HG02943 (cell line): ENCODE results near the gene NPR2.

ENCODE experiments used
- ATAC-seq: cut with Tn5 transposase; IDR thresholded peaks from one replicate; pipeline ENCODE4 v1.9.1; 2021; ENCODE audit warnings: mild to moderate bottlenecking, low read depth, moderate library complexity; ENCODE audit not compliant: unreplicated experiment

Gene NPR2

DNA sequence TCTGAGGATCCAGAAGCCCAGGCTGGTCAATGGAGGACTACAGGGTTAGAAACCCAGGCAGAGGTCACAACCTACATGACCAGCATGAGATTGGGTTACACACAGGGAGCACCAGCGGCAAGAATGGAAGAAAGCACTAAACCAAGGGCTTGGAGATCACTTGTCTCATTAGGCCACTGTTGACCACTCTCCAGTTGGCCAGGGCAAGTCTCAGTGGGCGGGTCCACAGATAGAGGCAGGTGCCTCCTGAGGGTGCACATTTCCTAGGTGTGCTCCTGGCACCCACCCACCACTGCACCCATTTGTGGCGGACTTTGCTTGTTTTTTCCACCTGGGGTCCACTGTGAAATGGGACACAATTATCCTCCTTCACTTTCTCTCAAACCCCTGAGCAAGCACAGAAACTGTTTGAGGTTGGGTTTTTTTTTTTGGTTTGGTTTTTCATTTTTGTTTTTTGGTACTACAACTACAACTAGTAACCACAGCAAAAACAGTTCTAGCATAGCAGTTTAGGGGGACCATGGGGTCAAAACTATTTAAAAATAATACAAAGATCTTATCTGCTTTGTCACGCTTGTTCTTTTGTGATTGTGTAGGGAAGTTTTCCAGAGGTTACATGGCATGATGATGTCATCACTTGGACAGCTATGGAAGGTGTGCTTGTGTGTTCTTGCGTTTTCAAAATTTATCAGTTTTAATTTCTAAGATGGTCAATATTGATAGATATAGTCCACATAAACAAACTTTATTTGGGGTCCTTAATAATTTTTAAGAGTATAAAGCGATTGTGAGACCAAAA, 6.1 kb downstream of the NPR2 start:
- no peak for ATAC-seq

- no peak for ATAC-seq
Observed at GRCh38 chr9:35798658-35799374, 7.4 kb downstream of the NPR2 start.

DNA sequence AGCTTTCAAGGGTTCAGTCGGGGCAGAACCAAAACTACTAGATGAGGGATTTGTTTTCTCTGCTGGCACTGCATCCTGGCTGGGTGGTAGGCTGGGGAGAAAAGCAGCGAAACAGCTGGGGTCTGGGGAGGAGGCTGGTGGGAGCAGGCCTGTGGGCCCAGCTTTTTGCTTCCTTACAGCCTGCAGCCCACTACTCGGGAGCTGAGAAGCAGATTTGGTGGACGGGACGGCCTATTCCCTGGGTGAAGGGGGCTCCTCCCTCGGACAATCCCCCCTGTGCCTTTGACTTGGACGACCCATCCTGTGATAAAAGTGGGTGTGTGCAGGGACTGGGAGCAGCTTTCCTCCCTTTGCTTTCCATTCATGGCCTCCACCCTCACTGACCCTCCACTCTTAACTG, 9.1 kb downstream of the NPR2 start:
- no peak for ATAC-seq

DNA sequence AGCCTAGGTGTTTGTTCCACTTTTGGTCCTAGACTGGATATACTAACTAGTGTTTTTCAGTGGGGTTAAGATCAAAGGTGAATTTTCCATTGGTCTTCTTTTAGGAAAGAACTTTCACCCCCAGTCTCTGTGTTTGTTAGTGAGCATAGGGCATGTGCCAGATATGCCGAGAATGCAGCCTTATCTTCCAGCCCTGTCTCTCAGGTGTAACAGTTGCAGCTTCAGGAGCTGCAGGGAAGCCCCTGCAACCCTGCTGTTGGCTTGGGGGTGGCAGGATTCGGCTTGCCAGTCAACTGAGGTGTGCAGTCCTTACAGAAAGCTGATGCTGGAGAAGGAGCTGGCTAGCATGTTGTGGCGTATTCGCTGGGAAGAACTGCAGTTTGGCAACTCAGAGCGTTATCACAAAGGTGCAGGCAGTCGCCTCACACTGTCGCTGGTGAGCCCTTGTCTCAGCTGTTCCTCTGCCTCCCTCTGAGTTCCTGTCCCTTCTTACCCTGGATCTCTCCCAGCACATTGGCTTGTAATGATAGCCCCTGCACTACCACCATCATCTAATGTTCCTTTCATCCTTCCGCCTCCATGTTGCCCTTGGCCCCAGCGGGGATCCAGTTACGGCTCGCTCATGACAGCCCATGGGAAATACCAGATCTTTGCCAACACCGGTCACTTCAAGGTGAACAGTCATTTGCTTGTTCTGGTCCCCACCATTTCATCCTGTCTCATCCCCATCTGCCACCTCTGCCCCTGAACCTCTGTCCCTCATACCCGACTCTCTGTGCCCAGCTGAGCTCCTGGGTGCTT, 10.1 kb downstream of the NPR2 start:
- ATAC-seq: no peak

DNA sequence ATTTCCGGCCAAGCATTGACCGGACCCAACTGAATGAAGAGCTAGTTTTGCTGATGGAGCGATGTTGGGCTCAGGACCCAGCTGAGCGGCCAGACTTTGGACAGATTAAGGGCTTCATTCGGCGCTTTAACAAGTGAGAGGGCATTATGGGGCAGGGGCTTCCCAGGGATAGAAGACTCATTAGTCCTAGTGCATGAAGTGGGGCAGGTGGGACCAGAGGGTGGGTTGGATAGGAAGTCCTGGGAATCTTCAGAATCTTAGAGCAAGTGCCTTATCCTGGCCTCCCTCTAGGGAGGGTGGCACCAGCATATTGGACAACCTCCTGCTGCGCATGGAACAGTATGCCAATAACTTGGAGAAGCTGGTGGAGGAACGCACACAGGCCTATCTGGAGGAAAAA, 14.7 kb downstream of the NPR2 start:
- no peak for ATAC-seq

- ATAC-seq: no peak
Observed at GRCh38 chr9:35808433-35808832, 17.0 kb downstream of the NPR2 start.

DNA sequence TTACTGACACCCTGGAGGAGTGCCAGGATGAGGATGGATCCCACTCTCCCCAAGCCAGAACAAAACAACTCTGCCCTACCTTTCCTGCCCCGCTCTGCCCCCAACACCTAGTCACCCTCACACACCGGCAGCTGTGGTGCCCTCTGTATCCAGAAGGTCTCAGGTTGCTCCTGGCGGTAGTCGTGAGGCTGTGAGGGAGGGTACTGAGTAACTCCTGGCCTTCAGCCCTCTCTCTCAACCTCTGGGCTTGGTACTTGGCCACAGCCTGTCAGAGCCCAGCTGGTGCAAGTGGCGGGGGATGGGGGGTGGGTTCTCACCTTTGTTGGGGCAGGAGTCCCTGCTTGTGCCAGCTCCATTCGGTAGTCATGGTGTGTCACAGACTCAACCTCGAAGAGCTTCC, 18.7 kb downstream of the NPR2 start:
- ATAC-seq: no peak

DNA sequence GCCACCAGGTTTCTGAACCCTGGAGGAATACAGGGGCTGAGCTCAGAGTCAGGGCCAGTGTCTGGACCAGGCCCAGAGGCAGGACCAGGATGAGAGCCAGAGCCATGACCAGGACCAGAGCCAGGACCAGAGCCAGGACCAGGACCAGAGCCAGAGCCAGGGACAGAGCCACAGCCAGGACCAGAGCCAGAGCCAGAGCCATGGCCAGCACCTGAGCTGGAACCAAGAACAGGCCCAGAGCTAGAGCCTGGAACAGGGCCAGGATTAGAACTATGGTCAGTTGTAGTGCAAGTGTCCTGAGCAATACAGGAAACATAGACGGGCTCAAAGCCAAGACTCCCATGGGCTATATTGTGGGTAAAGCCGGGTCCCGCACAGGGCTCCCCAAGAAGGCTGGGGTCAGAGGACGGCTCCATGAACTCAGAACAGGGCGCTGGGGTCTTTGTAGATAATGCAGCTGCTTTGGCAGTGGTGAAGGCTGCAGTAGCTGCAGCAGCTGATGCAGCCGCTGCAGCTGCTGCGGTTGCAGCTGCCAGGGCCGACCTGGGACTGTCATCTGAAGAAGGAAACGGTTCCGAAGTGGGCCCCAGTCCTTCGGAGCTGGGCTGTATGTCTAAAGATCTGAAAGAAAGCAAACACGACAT, 20.1 kb downstream of the NPR2 start:
- ATAC-seq: no peak

- peak; percentile 52 for ATAC-seq
Observed at GRCh38 chr9:35812025-35812602, 20.7 kb downstream of the NPR2 start, which contains the start of gene SPAG8. Gene SPAG8, minus strand, starts transcription at chr9:35812262. Its CDS starts 115 bp downstream, at chr9:35812147.

- no peak for ATAC-seq
Observed at GRCh38 chr9:35813434-35814105, 22.2 kb downstream of the NPR2 start.

DNA sequence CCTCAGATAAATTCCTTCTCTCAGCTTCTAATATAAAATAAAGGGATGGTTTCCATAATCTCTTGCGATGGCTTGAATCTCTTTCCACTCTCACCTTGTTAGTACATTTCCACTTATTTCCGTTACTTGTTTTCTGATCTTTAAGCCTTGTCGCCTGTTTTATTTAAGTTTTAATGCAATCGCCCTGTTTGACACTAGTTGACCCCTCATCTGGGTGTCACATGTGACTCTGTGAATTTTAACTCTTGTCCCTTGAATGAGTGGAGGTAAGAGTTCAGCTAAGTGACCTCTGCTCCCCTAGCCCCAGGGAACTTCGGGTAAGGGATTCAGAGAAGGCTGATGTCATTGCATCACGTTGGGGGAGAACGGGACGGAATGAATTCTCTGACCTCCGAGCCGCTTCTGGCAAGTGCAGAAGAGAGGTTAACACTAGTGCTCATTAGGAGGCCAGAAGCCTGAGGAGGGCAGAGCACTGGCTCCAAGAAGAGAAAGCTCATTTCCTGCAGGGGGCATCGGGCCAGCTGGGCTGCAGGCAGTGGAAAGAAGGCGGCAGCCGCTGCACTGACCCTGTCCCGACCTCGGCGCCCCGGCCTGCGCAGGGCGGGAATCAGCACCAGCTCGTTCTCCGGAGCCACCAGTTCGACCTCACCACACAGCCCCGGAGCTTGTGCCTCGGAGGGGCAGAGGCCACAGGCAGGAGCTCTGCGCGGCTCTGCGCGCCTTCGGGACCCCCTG, 22.9 kb downstream of the NPR2 start:
- peak; percentile 29 for ATAC-seq

- ATAC-seq: peak; percentile 67
Observed at GRCh38 chr9:35814841-35815543, 23.6 kb downstream of the NPR2 start, which contains the start of gene HINT2. Gene HINT2, minus strand, starts transcription at chr9:35815042. Its CDS starts 63 bp downstream, at chr9:35814979.

GRCh38 chr9:35816708-35817107, 25.3 kb downstream of the NPR2 start:
- no peak for ATAC-seq

DNA sequence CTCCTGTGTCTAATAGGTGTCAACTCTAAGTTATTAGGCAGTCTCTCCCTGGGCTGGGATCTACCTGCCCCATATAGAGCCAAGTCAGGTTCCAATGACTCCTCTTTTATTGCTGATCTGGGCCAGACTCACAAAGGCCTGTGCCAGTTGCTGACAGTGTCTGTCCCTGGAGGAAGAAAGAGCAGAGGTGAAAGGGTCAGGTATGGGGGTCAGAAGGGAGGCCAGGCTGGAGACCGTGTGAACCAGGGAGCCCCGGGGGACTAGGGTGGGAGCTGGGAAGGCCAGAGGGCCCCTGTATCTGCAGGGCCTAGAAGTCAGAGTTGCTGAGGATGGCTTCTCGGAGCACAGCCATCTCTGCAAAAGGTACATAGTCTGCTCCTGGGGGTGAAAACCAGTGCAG, 26.9 kb downstream of the NPR2 start:
- no peak for ATAC-seq

- no peak for ATAC-seq
Observed at GRCh38 chr9:35820076-35820475, 28.7 kb downstream of the NPR2 start.

DNA sequence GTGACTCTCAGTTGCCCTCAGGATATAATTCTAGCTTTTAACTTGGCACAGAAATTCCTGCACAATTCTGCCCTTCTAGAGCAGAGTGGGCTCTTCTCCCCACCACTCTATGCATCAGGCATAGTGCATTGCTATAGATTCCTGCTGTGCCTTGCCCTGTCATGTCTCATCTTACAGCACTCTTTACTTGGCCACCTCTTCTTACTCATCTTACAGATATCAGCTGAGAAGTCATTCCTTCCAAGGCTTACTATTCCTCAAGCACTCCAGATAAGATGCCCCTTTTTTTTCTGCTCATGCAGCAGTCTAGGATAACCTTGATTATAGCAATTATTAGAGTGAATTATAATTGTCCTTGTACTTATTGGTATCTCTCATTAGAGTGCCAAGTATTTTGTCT, 31.5 kb downstream of the NPR2 start:
- ATAC-seq: no peak

DNA sequence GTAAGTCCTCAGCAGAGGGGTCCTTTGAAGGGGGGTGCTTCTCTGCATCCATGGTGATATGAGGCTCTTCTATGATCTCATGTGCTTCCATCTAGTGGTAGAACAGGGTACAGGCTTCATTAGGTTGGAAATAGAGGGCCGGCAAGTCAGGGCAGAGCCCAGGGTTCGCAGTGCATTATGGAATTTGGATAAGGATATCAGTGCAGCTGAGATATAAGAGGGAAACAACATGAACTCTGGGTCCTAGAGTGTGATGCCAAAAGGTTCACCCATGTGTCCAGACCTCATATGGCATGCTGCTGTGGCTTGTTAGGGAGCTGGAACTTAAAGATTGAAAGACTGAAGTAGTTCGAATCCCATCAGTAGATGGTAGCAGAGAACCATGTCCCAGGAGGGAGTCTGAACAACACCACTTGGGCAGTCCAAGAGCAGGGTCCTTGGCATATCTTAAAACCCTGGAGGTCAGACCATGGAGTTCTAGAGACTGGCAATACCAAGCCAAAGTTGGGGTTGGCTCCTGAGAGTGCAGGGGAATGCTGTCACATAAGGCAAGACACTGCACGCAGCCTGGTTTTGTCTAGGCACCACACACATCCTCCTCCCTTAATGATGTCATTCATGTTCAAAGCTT, 34.8 kb downstream of the NPR2 start:
- no peak for ATAC-seq

- no peak for ATAC-seq
Observed at GRCh38 chr9:35827486-35827885, 36.1 kb downstream of the NPR2 start.
